ENCODE measurements around the gene HLTF. TPM values are rescaled to one million over a fixed set of nuclear protein-coding genes. Genes with fewer than 3 reads are reported as not detected.

The HLTF gene
- total RNA-seq, 1 donor from 2014 or later = 21.6 TPM

- no peaks in the 10 kb centered on the region for H3K27me3 ChIP-seq (ENCODE audit: control insufficient read depth, insufficient read depth, low read length)
- no peak for DNase-seq (ENCODE audit: low read depth)
- no peaks in the 10 kb centered on the region for H3K36me3 ChIP-seq (ENCODE audit: control insufficient read depth, insufficient read depth, low read length)
- TF ChIP-seq, protein P1, sequence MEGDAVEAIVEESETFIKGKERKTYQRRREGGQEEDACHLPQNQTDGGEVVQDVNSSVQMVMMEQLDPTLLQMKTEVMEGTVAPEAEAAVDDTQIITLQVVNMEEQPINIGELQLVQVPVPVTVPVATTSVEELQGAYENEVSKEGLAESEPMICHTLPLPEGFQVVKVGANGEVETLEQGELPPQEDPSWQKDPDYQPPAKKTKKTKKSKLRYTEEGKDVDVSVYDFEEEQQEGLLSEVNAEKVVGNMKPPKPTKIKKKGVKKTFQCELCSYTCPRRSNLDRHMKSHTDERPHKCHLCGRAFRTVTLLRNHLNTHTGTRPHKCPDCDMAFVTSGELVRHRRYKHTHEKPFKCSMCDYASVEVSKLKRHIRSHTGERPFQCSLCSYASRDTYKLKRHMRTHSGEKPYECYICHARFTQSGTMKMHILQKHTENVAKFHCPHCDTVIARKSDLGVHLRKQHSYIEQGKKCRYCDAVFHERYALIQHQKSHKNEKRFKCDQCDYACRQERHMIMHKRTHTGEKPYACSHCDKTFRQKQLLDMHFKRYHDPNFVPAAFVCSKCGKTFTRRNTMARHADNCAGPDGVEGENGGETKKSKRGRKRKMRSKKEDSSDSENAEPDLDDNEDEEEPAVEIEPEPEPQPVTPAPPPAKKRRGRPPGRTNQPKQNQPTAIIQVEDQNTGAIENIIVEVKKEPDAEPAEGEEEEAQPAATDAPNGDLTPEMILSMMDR (IDR thresholded peaks at IDR 0.05; ENCODE audit: insufficient read depth, low read length, poor library complexity, severe bottlenecking) = no peak
- H3K4me3 ChIP-seq (ENCODE audit: low read depth, low read length) = no peak overlapping the region
Observed at GRCh38 chr3:149122721-149123578, 36.6 kb upstream of the HLTF start.

DNA sequence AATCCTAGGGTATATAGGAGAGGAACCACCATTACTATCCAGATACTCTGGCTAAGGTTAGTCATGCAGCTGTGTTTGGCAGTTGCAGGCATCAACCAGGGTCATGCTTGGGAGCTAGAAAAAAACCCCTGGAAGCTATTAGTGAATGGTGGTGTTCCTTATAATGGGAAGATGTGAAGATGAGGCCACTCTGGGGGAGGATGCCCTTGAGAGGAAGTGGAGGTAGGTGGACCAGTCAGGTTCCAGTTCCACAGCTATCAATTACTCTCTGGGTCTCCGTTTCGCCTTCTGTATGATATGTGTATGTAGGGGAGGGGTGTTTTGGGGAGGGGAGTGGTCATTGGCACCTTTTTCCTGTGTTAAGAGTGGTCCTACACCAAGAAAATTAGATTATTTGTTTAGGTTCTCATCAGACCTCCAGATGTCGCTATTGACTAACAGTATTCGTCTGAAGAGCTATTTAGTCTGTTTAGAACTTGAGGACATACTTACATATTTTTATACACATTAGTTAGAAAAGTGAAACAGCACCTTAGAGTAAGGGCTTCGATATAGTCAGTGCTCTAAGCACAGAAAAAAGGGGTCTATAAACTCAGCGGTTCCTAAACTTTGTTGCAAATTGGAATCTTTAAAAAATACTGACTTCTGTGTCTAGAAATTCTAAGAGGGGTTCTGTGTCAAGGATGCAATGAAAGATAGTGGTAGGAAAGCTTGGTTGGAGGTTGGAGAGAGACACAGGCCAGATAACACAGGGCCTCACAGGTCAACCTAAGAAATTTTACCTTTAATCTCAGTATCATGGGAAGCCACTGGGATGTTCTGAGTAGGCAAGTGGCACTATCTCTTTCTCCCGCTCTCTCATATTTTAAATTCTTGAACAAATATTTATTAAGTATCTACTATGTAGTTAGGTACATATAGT, 34.0 kb upstream of the HLTF start:
- H3K4me3 ChIP-seq (ENCODE audit: low read depth, low read length) = no peak overlapping the region
- no peak for DNase-seq (ENCODE audit: low read depth)
- H3K27me3 ChIP-seq (ENCODE audit: control insufficient read depth, insufficient read depth, low read length) = no peaks in the 10 kb centered on the region
- TF ChIP-seq, protein P1 (IDR thresholded peaks at IDR 0.05; ENCODE audit: insufficient read depth, low read length, poor library complexity, severe bottlenecking) = peak; percentile 53
- H3K36me3 ChIP-seq (ENCODE audit: control insufficient read depth, insufficient read depth, low read length) = no peaks in the 10 kb centered on the region

- TF ChIP-seq, protein P1 (IDR thresholded peaks at IDR 0.05; ENCODE audit: insufficient read depth, low read length, poor library complexity, severe bottlenecking) = no peak
- H3K36me3 ChIP-seq (ENCODE audit: control insufficient read depth, insufficient read depth, low read length) = no peaks in the 10 kb centered on the region
- H3K4me3 ChIP-seq (ENCODE audit: low read depth, low read length) = no peak overlapping the region
- no peak for DNase-seq (ENCODE audit: low read depth)
- H3K27me3 ChIP-seq (ENCODE audit: control insufficient read depth, insufficient read depth, low read length) = no peaks in the 10 kb centered on the region
Observed at GRCh38 chr3:149119466-149119865, 33.1 kb upstream of the HLTF start.

DNA sequence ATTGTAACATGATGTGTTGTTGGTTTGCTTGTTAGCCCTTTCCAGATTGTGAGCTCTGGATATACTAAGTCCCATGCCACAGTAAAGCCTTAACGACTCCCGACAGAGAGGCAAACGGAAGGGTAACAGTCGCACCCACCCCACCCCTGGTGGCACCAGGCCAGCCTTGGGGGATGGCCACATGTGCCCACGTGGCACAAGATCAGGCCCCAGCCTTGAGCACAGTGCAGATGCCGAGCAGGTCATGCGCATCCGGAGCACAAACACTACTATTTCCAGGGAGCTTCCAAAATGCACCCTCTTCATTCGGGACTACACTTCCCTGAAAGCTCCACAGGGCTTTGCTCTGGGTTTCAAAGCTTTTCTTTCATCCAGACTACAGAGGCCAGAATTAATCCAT, 32.4 kb upstream of the HLTF start:
- no peak for DNase-seq (ENCODE audit: low read depth)
- TF ChIP-seq, protein P1 (IDR thresholded peaks at IDR 0.05; ENCODE audit: insufficient read depth, low read length, poor library complexity, severe bottlenecking) = no peak
- H3K4me3 ChIP-seq (ENCODE audit: low read depth, low read length) = no peak overlapping the region
- no peaks in the 10 kb centered on the region for H3K27me3 ChIP-seq (ENCODE audit: control insufficient read depth, insufficient read depth, low read length)
- no peaks in the 10 kb centered on the region for H3K36me3 ChIP-seq (ENCODE audit: control insufficient read depth, insufficient read depth, low read length)

DNA sequence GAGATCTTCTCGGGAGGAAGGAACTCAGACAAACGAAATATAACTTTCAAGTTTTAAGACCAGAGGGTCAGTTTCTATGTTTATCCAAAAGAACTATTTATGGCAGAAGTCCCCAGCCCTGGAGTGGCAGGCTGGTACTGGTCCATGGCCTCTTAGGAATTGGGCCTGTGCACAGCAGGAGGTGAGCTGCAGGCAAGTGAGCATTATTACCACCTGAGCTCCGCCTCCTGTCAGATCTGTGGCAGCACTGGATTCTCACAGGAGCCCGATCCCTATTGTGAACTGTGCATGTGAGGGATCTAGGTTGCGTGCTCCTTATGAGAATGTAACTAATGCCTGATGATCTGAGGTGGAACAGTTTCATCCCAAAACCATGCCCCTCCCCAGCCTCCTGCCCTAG, 28.8 kb upstream of the HLTF start:
- TF ChIP-seq, protein P1 (IDR thresholded peaks at IDR 0.05; ENCODE audit: insufficient read depth, low read length, poor library complexity, severe bottlenecking) = no peak
- Histone ChIP-seq H3K36me3 (ENCODE audit: control insufficient read depth, insufficient read depth, low read length) (no peaks in the 10 kb centered on the region), H3K4me3 (ENCODE audit: low read depth, low read length) (no peak overlapping the region), H3K27me3 (ENCODE audit: control insufficient read depth, insufficient read depth, low read length) (no peaks in the 10 kb centered on the region)
- DNase-seq (ENCODE audit: low read depth) = no peak

Data from kidney epithelial cell (primary cell).